MM.1S (cell line): ENCODE data around the gene MAGI2.

Experiments
- DNase-seq: peaks from one replicate; pipeline ENCODE4 v3.0.0-alpha.2; 2015
- H2AFZ ChIP-seq: fragments of 300-600 bp; sonication (generic); 2 replicates; pipeline ENCODE4 v1.6.0; 2016; ENCODE audit warnings: antibody characterized with exemption, low read length
- H3F3A ChIP-seq: fragments of 300-600 bp; sonication (generic); 2 replicates; pipeline ENCODE4 v1.6.1; 2016; ENCODE audit warnings: mild to moderate bottlenecking, antibody characterized with exemption, low read length, moderate library complexity, mixed read lengths; ENCODE audit not compliant: insufficient read depth
- H3K27ac ChIP-seq: fragments of 300-600 bp; sonication (generic); 2 replicates; pipeline ENCODE4 v1.5.1; 2016; ENCODE audit warnings: mild to moderate bottlenecking, low read length
- H3K27me3 ChIP-seq: fragments of 300-600 bp; sonication (generic); replicated peaks from 2 replicates; pipeline ENCODE4 v1.6.0; 2016; ENCODE audit warnings: low read length; ENCODE audit not compliant: insufficient read depth
- H3K36me3 ChIP-seq: fragments of 300-600 bp; sonication (generic); replicated peaks from 2 replicates; pipeline ENCODE4 v1.6.1; 2016; ENCODE audit warnings: mild to moderate bottlenecking, low read length, mixed read lengths; ENCODE audit not compliant: insufficient read depth
- H3K4me1 ChIP-seq: fragments of 300-600 bp; sonication (generic); 2 replicates; pipeline ENCODE4 v1.6.1; 2016; ENCODE audit warnings: low read length, mixed read lengths
- H3K4me2 ChIP-seq: fragments of 300-600 bp; sonication (generic); 2 replicates; pipeline ENCODE4 v1.6.0; 2016; ENCODE audit warnings: low read depth, low read length
- H3K4me3 ChIP-seq: fragments of 300-600 bp; sonication (generic); 2 replicates; pipeline ENCODE4 v1.5.1; 2016; ENCODE audit warnings: low read length, mixed read lengths
- H3K79me2 ChIP-seq: fragments of 300-600 bp; sonication (generic); 2 replicates; pipeline ENCODE4 v1.6.1; 2016; ENCODE audit warnings: mixed run types, low read length, mixed read lengths
- H3K9ac ChIP-seq: fragments of 300-600 bp; sonication (generic); 2 replicates; pipeline ENCODE4 v1.6.1; 2016; ENCODE audit warnings: low read length, mixed read lengths
- H3K9me2 ChIP-seq: fragments of 300-600 bp; sonication (generic); replicated peaks from 2 replicates; pipeline ENCODE4 v1.6.1; 2016; ENCODE audit warnings: mild to moderate bottlenecking, low read length, mixed read lengths; ENCODE audit not compliant: insufficient read depth
- H3K9me3 ChIP-seq: fragments of 300-600 bp; sonication (generic); replicated peaks from 2 replicates; pipeline ENCODE4 v1.6.1; 2016; ENCODE audit warnings: mild to moderate bottlenecking, low read length, mixed read lengths; ENCODE audit not compliant: insufficient read depth
- H4K20me1 ChIP-seq: fragments of 300-600 bp; sonication (generic); 2 replicates; pipeline ENCODE4 v1.6.1; 2016; ENCODE audit warnings: mild to moderate bottlenecking, low read length, moderate library complexity, mixed read lengths; ENCODE audit not compliant: insufficient read depth
- CTCF ChIP-seq: fragments of 300-600 bp; sonication (generic); IDR thresholded peaks from 2 replicates; pipeline ENCODE4 v1.5.1; 2016; ENCODE audit warnings: antibody characterized with exemption, low read length, mixed read lengths
- EZH2 ChIP-seq: fragments of 300-600 bp; sonication (generic); optimal IDR thresholded peaks from 2 replicates; pipeline ENCODE3; 2017; ENCODE audit warnings: low read depth, mild to moderate bottlenecking, antibody characterized with exemption, low read length, mixed read lengths
- EZH2phosphoT487 ChIP-seq: fragments of 300-600 bp; sonication (generic); IDR thresholded peaks from 2 replicates; pipeline ENCODE4 v1.6.1; 2018; ENCODE audit warnings: antibody characterized with exemption, low read length

The MAGI2 gene

GRCh38 chr7:78083476-78084120, 1369.9 kb downstream of the MAGI2 start:
- Histone ChIP-seq H3K79me2 (no peaks in the 10 kb centered on the region), H3K27ac (no peak overlapping the region), H2AFZ (no peak overlapping the region), H3K9me2 (no peaks in the 10 kb centered on the region), H3K9ac (no peak overlapping the region), H3K4me2 (no peak overlapping the region), H3F3A (no peaks in the 10 kb centered on the region), H3K27me3 (no peaks in the 10 kb centered on the region), H3K9me3 (no peaks in the 10 kb centered on the region), H3K4me3 (no peak overlapping the region), H3K36me3 (no peaks in the 10 kb centered on the region), H4K20me1 (no peaks in the 10 kb centered on the region), H3K4me1 (no peaks in the 10 kb centered on the region)
- TF ChIP-seq EZH2 (no peak), EZH2phosphoT487 (no peak), CTCF (no peak)
- DNase-seq, result no peak

GRCh38 chr7:78082556-78082955, 1370.9 kb downstream of the MAGI2 start:
- Histone ChIP-seq H3K9me2 (no peaks in the 10 kb centered on the region), H3K9me3 (no peaks in the 10 kb centered on the region), H3K4me3 (no peak overlapping the region)

GRCh38 chr7:78081888-78082287, 1371.6 kb downstream of the MAGI2 start:
- no peaks in the 10 kb centered on the region for H3K9me2 ChIP-seq
- H4K20me1 ChIP-seq, result no peaks in the 10 kb centered on the region
- DNase-seq, result no peak
- no peaks in the 10 kb centered on the region for H3K9me3 ChIP-seq
- no peaks in the 10 kb centered on the region for H3F3A ChIP-seq
- no peak overlapping the region for H3K27ac ChIP-seq
- no peak for TF ChIP-seq CTCF
- TF ChIP-seq EZH2phosphoT487, result no peak
- no peak for TF ChIP-seq EZH2
- no peaks in the 10 kb centered on the region for H3K79me2 ChIP-seq
- no peak overlapping the region for H3K4me2 ChIP-seq
- no peaks in the 10 kb centered on the region for H3K27me3 ChIP-seq
- no peak overlapping the region for H3K9ac ChIP-seq
- H3K36me3 ChIP-seq, result no peaks in the 10 kb centered on the region
- H3K4me1 ChIP-seq, result no peaks in the 10 kb centered on the region
- H2AFZ ChIP-seq, result no peak overlapping the region
- no peak overlapping the region for H3K4me3 ChIP-seq

More at GRCh38 chr7:78082556-78082955, 1370.9 kb downstream of the MAGI2 start:
- no peak for TF ChIP-seq EZH2phosphoT487
- TF ChIP-seq CTCF, result no peak
- TF ChIP-seq EZH2, result no peak
- no peaks in the 10 kb centered on the region for H4K20me1 ChIP-seq
- no peaks in the 10 kb centered on the region for H3K79me2 ChIP-seq
- no peak overlapping the region for H3K27ac ChIP-seq
- H2AFZ ChIP-seq, result no peak overlapping the region
- no peak overlapping the region for H3K4me2 ChIP-seq
- H3F3A ChIP-seq, result no peaks in the 10 kb centered on the region
- no peaks in the 10 kb centered on the region for H3K4me1 ChIP-seq
- H3K9ac ChIP-seq, result no peak overlapping the region
- H3K27me3 ChIP-seq, result no peaks in the 10 kb centered on the region
- H3K36me3 ChIP-seq, result no peaks in the 10 kb centered on the region
- no peak for DNase-seq
